ENCODE results near the gene ANK3.
A peak's percentile ranks its signal among the peaks of the same experiment; 100 is the strongest.

ANK3 gene

GRCh38 chr10:60142736-60143135 lies 246.9 kb downstream of the ANK3 start:
- Histone ChIP-seq H2BK12ac (ENCODE audit: low read length in 2 of 2) (no peak overlapping the region), H2BK15ac (ENCODE audit: low read depth, poor library complexity, severe bottlenecking) (no peak overlapping the region), H3K27ac (ENCODE audit: low read length, poor library complexity, severe bottlenecking) (no peak overlapping the region), H3K9ac (ENCODE audit: low read length) (no peak overlapping the region), H3K23ac (ENCODE audit: low read length in 2 of 2) (no peak overlapping the region), H3K36me3 (ENCODE audit: control insufficient read depth in 1 of 2, insufficient read depth in 2 of 2, low read depth in 1 of 2, low read length in 2 of 2) (no peaks in the 10 kb centered on the region), H2BK5ac (ENCODE audit: low read depth, low read length, poor library complexity, severe bottlenecking) (no peak overlapping the region), H3K27me3 (ENCODE audit: control insufficient read depth in 1 of 2, insufficient read depth in 1 of 2, low read length in 2 of 2) (no peaks in the 10 kb centered on the region), H3K4me1 (ENCODE audit: control insufficient read depth, insufficient read depth, low read depth, low read length) (peaks cover 5% of the 10 kb centered on the region), H3K4ac (ENCODE audit: low read depth in 1 of 2, low read length in 2 of 2) (no peak overlapping the region), H4K91ac (ENCODE audit: low read length) (no peak overlapping the region), H2AFZ (ENCODE audit: low read depth, low read length) (no peak overlapping the region), H3K18ac (ENCODE audit: low read depth in 1 of 2, low read length in 2 of 2) (no peak overlapping the region), H3K4me2 (ENCODE audit: low read length, poor library complexity, severe bottlenecking) (no peak overlapping the region), H3K4me3 (ENCODE audit: insufficient read depth in 1 of 2, low read depth in 1 of 2, low read length in 2 of 2) (no peak overlapping the region), H3K79me1 (replicated peaks; ENCODE audit: low read length, poor library complexity, severe bottlenecking) (no peaks in the 10 kb centered on the region), H4K8ac (ENCODE audit: low read length) (no peak overlapping the region), H2AK5ac (ENCODE audit: low read length, severe bottlenecking) (no peak overlapping the region), H3K9me3 (ENCODE audit: control insufficient read depth, low read length) (no peaks in the 10 kb centered on the region), H2BK120ac (ENCODE audit: low read depth, low read length) (no peak overlapping the region), H3K14ac (ENCODE audit: low read length in 2 of 2) (no peak overlapping the region)
- no peak for DNase-seq
- WGBS = no CpG with 5 or more reads among the region's 1 CpG

- Histone ChIP-seq H3K36me3 (ENCODE audit: control insufficient read depth in 1 of 2, insufficient read depth in 2 of 2, low read depth in 1 of 2, low read length in 2 of 2) (no peaks in the 10 kb centered on the region), H3K4me2 (ENCODE audit: low read length, poor library complexity, severe bottlenecking) (no peak overlapping the region), H2AFZ (ENCODE audit: low read depth, low read length) (no peak overlapping the region), H3K14ac (ENCODE audit: low read length in 2 of 2) (no peak overlapping the region), H2BK5ac (ENCODE audit: low read depth, low read length, poor library complexity, severe bottlenecking) (no peak overlapping the region), H3K79me1 (replicated peaks; ENCODE audit: low read length, poor library complexity, severe bottlenecking) (no peaks in the 10 kb centered on the region), H3K4me3 (ENCODE audit: insufficient read depth in 1 of 2, low read depth in 1 of 2, low read length in 2 of 2) (no peak overlapping the region), H2BK15ac (ENCODE audit: low read depth, poor library complexity, severe bottlenecking) (no peak overlapping the region), H4K8ac (ENCODE audit: low read length) (no peak overlapping the region), H3K4me1 (ENCODE audit: control insufficient read depth, insufficient read depth, low read depth, low read length) (peaks cover 2% of the 10 kb centered on the region), H3K4ac (ENCODE audit: low read depth in 1 of 2, low read length in 2 of 2) (peak overlapping the region in 1 of 2 experiments; percentile 17), H3K27me3 (ENCODE audit: control insufficient read depth in 1 of 2, insufficient read depth in 1 of 2, low read length in 2 of 2) (no peaks in the 10 kb centered on the region), H3K18ac (ENCODE audit: low read depth in 1 of 2, low read length in 2 of 2) (peak overlapping the region in 1 of 2 experiments; percentile 30), H3K9ac (ENCODE audit: low read length) (no peak overlapping the region), H3K9me3 (ENCODE audit: control insufficient read depth, low read length) (no peaks in the 10 kb centered on the region), H2BK120ac (ENCODE audit: low read depth, low read length) (no peak overlapping the region), H4K91ac (ENCODE audit: low read length) (no peak overlapping the region), H3K23ac (ENCODE audit: low read length in 2 of 2) (no peak overlapping the region), H2AK5ac (ENCODE audit: low read length, severe bottlenecking) (no peak overlapping the region), H2BK12ac (ENCODE audit: low read length in 2 of 2) (no peak overlapping the region), H3K27ac (ENCODE audit: low read length, poor library complexity, severe bottlenecking) (no peak overlapping the region)
- WGBS = 95% methylated on average over 7 of the region's 7 CpGs
- DNase-seq = no peak
Observed at GRCh38 chr10:60141896-60142559, 247.6 kb downstream of the ANK3 start.

GRCh38 chr10:60140651-60141632 lies 248.7 kb downstream of the ANK3 start:
- no peaks in the 10 kb centered on the region for H3K27me3 ChIP-seq (ENCODE audit: control insufficient read depth in 1 of 2, insufficient read depth in 1 of 2, low read length in 2 of 2)
- 14% methylated on average over 12 of the region's 12 CpGs for WGBS
- no peaks in the 10 kb centered on the region for H3K9me3 ChIP-seq (ENCODE audit: control insufficient read depth, low read length)

More at GRCh38 chr10:60140651-60141632, 248.7 kb downstream of the ANK3 start:
- no peak overlapping the region for H4K91ac ChIP-seq (ENCODE audit: low read length)
- H3K9ac ChIP-seq (ENCODE audit: low read length) = peak overlapping the region; percentile 9
- H3K4ac ChIP-seq (ENCODE audit: low read depth in 1 of 2, low read length in 2 of 2) = peak overlapping the region; percentile 25 to 88
- H3K4me3 ChIP-seq (ENCODE audit: insufficient read depth in 1 of 2, low read depth in 1 of 2, low read length in 2 of 2) = no peak overlapping the region
- peak overlapping the region; percentile 19 for H2BK15ac ChIP-seq (ENCODE audit: low read depth, poor library complexity, severe bottlenecking)
- H2BK5ac ChIP-seq (ENCODE audit: low read depth, low read length, poor library complexity, severe bottlenecking) = no peak overlapping the region
- no peak overlapping the region for H3K23ac ChIP-seq (ENCODE audit: low read length in 2 of 2)
- H3K27ac ChIP-seq (ENCODE audit: low read length, poor library complexity, severe bottlenecking) = no peak overlapping the region
- H2AFZ ChIP-seq (ENCODE audit: low read depth, low read length) = no peak overlapping the region
- peak overlapping the region; percentile 50 for H3K4me2 ChIP-seq (ENCODE audit: low read length, poor library complexity, severe bottlenecking)
- no peak overlapping the region for H3K14ac ChIP-seq (ENCODE audit: low read length in 2 of 2)
- H2BK120ac ChIP-seq (ENCODE audit: low read depth, low read length) = peak overlapping the region; percentile 21
- peak overlapping the region; percentile 4 to 80 for H3K18ac ChIP-seq (ENCODE audit: low read depth in 1 of 2, low read length in 2 of 2)
- no peaks in the 10 kb centered on the region for H3K36me3 ChIP-seq (ENCODE audit: control insufficient read depth in 1 of 2, insufficient read depth in 2 of 2, low read depth in 1 of 2, low read length in 2 of 2)
- H2AK5ac ChIP-seq (ENCODE audit: low read length, severe bottlenecking) = no peak overlapping the region
- peaks cover 2% of the 10 kb centered on the region for H3K4me1 ChIP-seq (ENCODE audit: control insufficient read depth, insufficient read depth, low read depth, low read length)
- H4K8ac ChIP-seq (ENCODE audit: low read length) = peak overlapping the region; percentile 9
- no peaks in the 10 kb centered on the region for H3K79me1 ChIP-seq (replicated peaks; ENCODE audit: low read length, poor library complexity, severe bottlenecking)
- peak; percentile 90 for DNase-seq
- peak overlapping the region in 1 of 2 experiments; percentile 29 for H2BK12ac ChIP-seq (ENCODE audit: low read length in 2 of 2)

Measured in mesenchymal stem cell (in vitro differentiated cells and primary cell).